GM21381 (cell line): ENCODE measurements around the gene C1QB.

ENCODE experiments used
- ATAC-seq: cut with Tn5 transposase; IDR thresholded peaks from one replicate; pipeline ENCODE4 v1.9.1; 2021; ENCODE audit warnings: mild to moderate bottlenecking, moderate library complexity; ENCODE audit not compliant: unreplicated experiment

Gene C1QB

GRCh38 chr1:22633697-22634463 lies 19.2 kb upstream of the C1QB start:
- no peak for ATAC-seq

GRCh38 chr1:22635436-22635835 lies 17.6 kb upstream of the C1QB start:
- ATAC-seq = no peak

GRCh38 chr1:22636353-22636752 lies 16.7 kb upstream of the C1QB start, which contains the start of gene C1QA:
Gene C1QA (plus strand): TSS chr1:22636628. CDS start chr1:22637617, 989 bp downstream.
- ATAC-seq = no peak

GRCh38 chr1:22636927-22637326 lies 16.1 kb upstream of the C1QB start:
- ATAC-seq = no peak

GRCh38 chr1:22637907-22638445 lies 15.1 kb upstream of the C1QB start:
- ATAC-seq = no peak

- ATAC-seq = no peak
Measured at GRCh38 chr1:22638476-22639234, 14.4 kb upstream of the C1QB start.

GRCh38 chr1:22639286-22639685 lies 13.8 kb upstream of the C1QB start:
- ATAC-seq = no peak

- no peak for ATAC-seq
Measured at GRCh38 chr1:22641247-22641646, 11.8 kb upstream of the C1QB start.

- no peak for ATAC-seq
Measured at GRCh38 chr1:22641906-22642636, 11.0 kb upstream of the C1QB start.

- ATAC-seq = no peak
Measured at GRCh38 chr1:22643381-22643780, 9.7 kb upstream of the C1QB start, which contains the start of gene C1QC. Gene C1QC (plus strand): TSS chr1:22643633. CDS start chr1:22644024, 391 bp downstream.

- no peak for ATAC-seq
Measured at GRCh38 chr1:22643928-22644327, 9.1 kb upstream of the C1QB start.

GRCh38 chr1:22645931-22646330 lies 7.1 kb upstream of the C1QB start:
- ATAC-seq = no peak

GRCh38 chr1:22646384-22646783 lies 6.7 kb upstream of the C1QB start:
- ATAC-seq = no peak

- no peak for ATAC-seq
Measured at GRCh38 chr1:22650089-22650693, 2.8 kb upstream of the C1QB start.

- no peak for ATAC-seq
Measured at GRCh38 chr1:22651941-22652856, 837 bp upstream of the C1QB start.

GRCh38 chr1:22654692-22655091 lies 1.7 kb downstream of the C1QB start:
- no peak for ATAC-seq

GRCh38 chr1:22658385-22659163 lies 5.5 kb downstream of the C1QB start:
- no peak for ATAC-seq

GRCh38 chr1:22660716-22661241 lies 7.7 kb downstream of the C1QB start:
- no peak for ATAC-seq

- no peak for ATAC-seq
Measured at GRCh38 chr1:22661880-22662279, 8.8 kb downstream of the C1QB start.
